ENCODE data around the gene CPSF3.

- TF ChIP-seq CTCF (IDR thresholded peaks at IDR 0.05; ENCODE audit: low read depth, low read length, poor library complexity, severe bottlenecking) = no peak
- TF ChIP-seq EZH2phosphoT487 (IDR thresholded peaks at IDR 0.05; ENCODE audit: borderline replicate concordance, low read length) = no peak
These were observed 19.5 kb upstream of the CPSF3 start for GRCh38 chr2:9403924-9404323.
